Upper lobe of right lung (tissue), 1 donor: ENCODE results near the gene CYB561D2. TPM values are rescaled to one million over a fixed set of nuclear protein-coding genes. Genes with fewer than 3 reads are reported as not detected.

Experiments
- ATAC-seq: fragments of 200-7000 bp; cut with Tn5 transposase; one replicate; pipeline ENCODE4 v1.9.1; 2020; ENCODE audit warnings: mild to moderate bottlenecking, moderate library complexity
- DNase-seq: peaks from one replicate; pipeline ENCODE4 v3.0.0-alpha.2; 2020
- H3K27ac ChIP-seq: fragments of 200-600 bp; one replicate; pipeline ENCODE4 v1.8.0; 2022
- H3K27me3 ChIP-seq: fragments of 200-600 bp; one replicate; pipeline ENCODE4 v1.8.0; 2022; ENCODE audit warnings: mild to moderate bottlenecking
- H3K36me3 ChIP-seq: fragments of 200-600 bp; one replicate; pipeline ENCODE4 v1.8.0; 2022
- H3K4me1 ChIP-seq: fragments of 200-600 bp; one replicate; pipeline ENCODE4 v1.8.0; 2022
- H3K4me3 ChIP-seq: fragments of 200-600 bp; one replicate; pipeline ENCODE4 v1.8.0; 2022; ENCODE audit warnings: mild to moderate bottlenecking
- H3K9me3 ChIP-seq: fragments of 200-600 bp; one replicate; pipeline ENCODE4 v1.8.0; 2022
- CTCF ChIP-seq: fragments of 200-600 bp; IDR thresholded peaks from one replicate; pipeline ENCODE4 v1.8.0; 2022; ENCODE audit warnings: antibody characterized with exemption
- intact Hi-C: fragments of 100-400 bp; cut with DNase I; formaldehyde crosslinking; loops from one replicate; pipeline ENCODE4 v1.11.0; 2022
- total RNA-seq: library from RNA; stranded (reverse); fragmentation: NEBNext Ultra II Directional; extraction: Animal tissue kit (Norgen Biotek cat#: 25700); gene quantifications from one replicate; pipeline ENCODE4 v1.2.1, GENCODE V29; 2021
- donor health status: DM: no; HTN: yes; CAD: no; lungs with severe emphysema.

CYB561D2 gene
- total RNA-seq, 1 donor from 2014 or later, result 23.9 TPM

- H3K27me3 ChIP-seq, result no peaks in the 10 kb centered on the region
- H3K36me3 ChIP-seq, result no peaks in the 10 kb centered on the region
- TF ChIP-seq CTCF, result no peak
- DNase-seq (no peak), ATAC-seq (no peak)
- no peak overlapping the region for H3K27ac ChIP-seq
- no peaks in the 10 kb centered on the region for H3K4me1 ChIP-seq
- intact Hi-C loops, result no loop called here
- H3K9me3 ChIP-seq, result no peaks in the 10 kb centered on the region
- H3K4me3 ChIP-seq, result no peak overlapping the region
Measured at GRCh38 chr3:50372349-50372748, 21.7 kb downstream of the CYB561D2 start.

GRCh38 chr3:50373146-50374051 lies 22.7 kb downstream of the CYB561D2 start:
- Histone ChIP-seq H3K27ac (no peak overlapping the region), H3K9me3 (no peaks in the 10 kb centered on the region), H3K4me1 (no peaks in the 10 kb centered on the region), H3K36me3 (peaks cover 4% of the 10 kb centered on the region), H3K27me3 (no peaks in the 10 kb centered on the region), H3K4me3 (no peak overlapping the region)
- no peak for TF ChIP-seq CTCF
- ATAC-seq, result no peak
- intact Hi-C loops, result no loop called here
- DNase-seq, result no peak

DNA sequence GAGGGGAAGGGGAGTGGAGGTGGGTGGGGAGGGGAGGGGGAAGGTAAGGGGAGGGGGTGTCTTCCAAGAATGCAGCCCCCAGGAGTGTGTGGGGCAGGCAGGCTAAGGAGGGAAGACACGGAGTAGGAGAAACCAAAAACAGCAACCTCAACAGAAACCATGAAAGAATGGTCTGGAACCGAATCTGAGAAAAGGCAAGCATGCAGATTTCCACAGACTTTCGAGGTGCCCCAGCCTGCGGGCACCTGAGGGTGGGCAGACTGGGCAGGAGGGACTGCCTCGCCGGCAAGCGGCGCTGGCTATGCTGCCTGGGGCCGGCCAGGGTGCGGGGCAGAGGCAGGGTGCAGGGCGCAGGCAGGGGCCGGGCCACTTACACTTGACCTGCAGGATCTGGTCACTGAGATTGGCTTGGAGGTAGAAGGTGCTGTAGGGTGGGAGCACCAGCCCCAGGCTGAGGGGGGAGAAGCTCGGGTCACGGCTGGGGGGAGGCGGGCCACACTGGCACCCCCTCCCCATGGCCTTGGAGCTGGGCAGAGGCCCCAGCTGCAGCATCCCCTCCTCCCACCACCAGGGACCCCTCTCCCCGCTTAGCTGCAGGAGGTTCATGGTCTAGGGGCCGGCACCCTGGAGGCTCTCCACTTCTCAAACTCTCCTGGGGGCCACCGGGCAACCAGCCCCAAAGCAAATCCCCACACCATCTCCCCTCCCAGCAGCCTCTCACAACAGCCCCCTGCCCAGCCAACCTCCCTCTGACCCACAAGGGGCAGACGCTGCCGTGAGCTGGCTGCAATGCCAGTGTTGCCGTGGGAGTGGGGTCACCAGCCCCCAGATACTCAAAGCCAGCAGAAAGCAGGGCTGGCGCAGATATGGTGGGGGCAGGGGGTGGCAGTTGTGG lies 23.9 kb downstream of the CYB561D2 start:
- ATAC-seq, result no peak
- H3K27ac ChIP-seq, result no peak overlapping the region

DNA sequence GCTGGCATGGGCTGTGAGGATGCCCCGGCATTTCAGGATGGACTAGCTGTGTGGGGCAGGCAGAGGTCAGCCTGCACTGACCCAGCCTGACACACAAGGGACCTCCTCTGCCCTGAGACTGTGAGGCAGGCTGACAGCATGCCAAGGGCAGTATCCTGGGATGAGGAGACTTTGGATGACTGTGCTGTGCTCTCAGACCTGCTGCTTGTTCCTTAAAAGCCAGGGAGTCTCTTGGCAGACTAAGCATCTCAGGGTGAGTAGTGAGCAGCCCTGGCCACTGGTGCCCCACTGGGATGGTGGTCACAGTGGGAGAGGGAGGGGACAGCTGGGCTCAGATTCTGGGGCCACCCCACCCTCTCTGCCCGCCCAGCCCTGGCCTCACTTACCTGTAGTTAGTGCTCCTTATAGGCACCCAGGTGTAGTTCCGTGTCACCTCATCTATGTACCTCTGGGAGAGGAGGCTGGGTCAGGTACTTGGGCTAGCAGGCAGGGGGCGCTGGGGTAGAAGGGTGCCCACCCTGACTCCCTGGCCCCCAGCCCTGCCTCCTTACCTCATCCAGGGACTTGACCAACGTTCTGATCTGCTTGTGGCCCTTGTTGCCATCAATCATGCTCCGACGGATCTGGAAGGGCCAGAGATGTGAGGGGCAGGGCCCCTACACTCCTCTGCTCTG lies 24.7 kb downstream of the CYB561D2 start:
- Histone ChIP-seq H3K4me3 (no peak overlapping the region), H3K27ac (no peak overlapping the region), H3K36me3 (peaks cover 11% of the 10 kb centered on the region), H3K27me3 (no peaks in the 10 kb centered on the region), H3K9me3 (no peaks in the 10 kb centered on the region), H3K4me1 (no peaks in the 10 kb centered on the region)
- TF ChIP-seq CTCF, result no peak
- intact Hi-C loops, result no loop called here
- no peak for DNase-seq
- peak; percentile 3 for ATAC-seq

More for the DNA sequence above, 23.9 kb downstream of the CYB561D2 start:
- no peaks in the 10 kb centered on the region for H3K27me3 ChIP-seq
- H3K9me3 ChIP-seq, result no peaks in the 10 kb centered on the region
- H3K36me3 ChIP-seq, result peaks cover 11% of the 10 kb centered on the region
- no peak for DNase-seq
- intact Hi-C loops, result no loop called here
- H3K4me3 ChIP-seq, result no peak overlapping the region
- TF ChIP-seq CTCF, result no peak
- H3K4me1 ChIP-seq, result no peaks in the 10 kb centered on the region

GRCh38 chr3:50378024-50378423 lies 27.4 kb downstream of the CYB561D2 start:
- ATAC-seq (no peak), DNase-seq (no peak)
- intact Hi-C loops, result no loop called here
- peaks cover 11% of the 10 kb centered on the region for H3K36me3 ChIP-seq
- H3K4me3 ChIP-seq, result no peak overlapping the region
- no peak overlapping the region for H3K27ac ChIP-seq
- TF ChIP-seq CTCF, result no peak
- H3K4me1 ChIP-seq, result no peaks in the 10 kb centered on the region
- no peaks in the 10 kb centered on the region for H3K27me3 ChIP-seq
- H3K9me3 ChIP-seq, result no peaks in the 10 kb centered on the region
